ENCODE data around the gene PVALB. TPM values are rescaled to one million over a fixed set of nuclear protein-coding genes. Genes with fewer than 3 reads are reported as not detected.

PVALB gene
- total RNA-seq, 3 donors from 2014 or later, result 1.8 TPM; not detected in 2

GRCh38 chr22:36852056-36852973 is 35.5 kb upstream of the PVALB start:
- H3K4me3 ChIP-seq, result no peak overlapping the region
- H3K27ac ChIP-seq, result no peak overlapping the region
- peaks cover 0 to 15% of the 10 kb centered on the region in 2 donors for H3K27me3 ChIP-seq
- intact Hi-C loops (cut with DNase I; ENCODE audit: low total_unique reads), result no loop called here
- H3K9me3 ChIP-seq, result no peaks in the 10 kb centered on the region
- no peaks in the 10 kb centered on the region for H3K36me3 ChIP-seq
- TF ChIP-seq POLR2AphosphoS5 (IDR thresholded peaks at IDR 0.05) (no peak), POLR2A (IDR thresholded peaks at IDR 0.05) (no peak), CTCF (IDR thresholded peaks at IDR 0.05) (no peak)
- no peaks in the 10 kb centered on the region for H3K4me1 ChIP-seq
- no peak for DNase-seq (ENCODE audit: low spot score in 2 of 2)

- Histone ChIP-seq H3K9me3 (no peaks in the 10 kb centered on the region), H3K4me1 (no peaks in the 10 kb centered on the region), H3K27ac (no peak overlapping the region), H3K4me3 (no peak overlapping the region), H3K36me3 (no peaks in the 10 kb centered on the region), H3K27me3 (peaks cover 0 to 15% of the 10 kb centered on the region in 2 donors)
- TF ChIP-seq CTCF (IDR thresholded peaks at IDR 0.05), result no peak
- no peak for TF ChIP-seq POLR2A (IDR thresholded peaks at IDR 0.05)
- TF ChIP-seq POLR2AphosphoS5 (IDR thresholded peaks at IDR 0.05), result no peak
- intact Hi-C loops (cut with DNase I; ENCODE audit: low total_unique reads), result no loop called here
- DNase-seq (ENCODE audit: low spot score in 2 of 2), result no peak
These were observed 33.8 kb upstream of the PVALB start for GRCh38 chr22:36850682-36851081.

- Histone ChIP-seq H3K27me3 (peaks cover 0 to 15% of the 10 kb centered on the region in 2 donors), H3K9me3 (no peaks in the 10 kb centered on the region), H3K36me3 (no peaks in the 10 kb centered on the region), H3K4me3 (no peak overlapping the region), H3K4me1 (no peaks in the 10 kb centered on the region), H3K27ac (no peak overlapping the region)
- no peak for DNase-seq (ENCODE audit: low spot score in 2 of 2)
- intact Hi-C loops (cut with DNase I; ENCODE audit: low total_unique reads), result no loop called here
- TF ChIP-seq POLR2A (IDR thresholded peaks at IDR 0.05) (no peak), POLR2AphosphoS5 (IDR thresholded peaks at IDR 0.05) (no peak), CTCF (IDR thresholded peaks at IDR 0.05) (no peak)
These were observed 33.2 kb upstream of the PVALB start for GRCh38 chr22:36850056-36850455.

- H3K27me3 ChIP-seq, result peaks cover 0 to 15% of the 10 kb centered on the region in 2 donors
These were observed 30.1 kb upstream of the PVALB start for GRCh38 chr22:36846949-36847348.

More at GRCh38 chr22:36846949-36847348, 30.1 kb upstream of the PVALB start:
- Histone ChIP-seq H3K4me3 (no peak overlapping the region), H3K36me3 (no peaks in the 10 kb centered on the region), H3K27ac (no peak overlapping the region), H3K4me1 (no peaks in the 10 kb centered on the region), H3K9me3 (no peaks in the 10 kb centered on the region)
- DNase-seq (ENCODE audit: low spot score in 2 of 2), result no peak
- intact Hi-C loops (cut with DNase I; ENCODE audit: low total_unique reads), result no loop called here
- no peak for TF ChIP-seq CTCF (IDR thresholded peaks at IDR 0.05)
- no peak for TF ChIP-seq POLR2AphosphoS5 (IDR thresholded peaks at IDR 0.05)
- no peak for TF ChIP-seq POLR2A (IDR thresholded peaks at IDR 0.05)
